ENCODE data around the gene INPP4A. TPM values are rescaled to one million over a fixed set of nuclear protein-coding genes. Genes with fewer than 3 reads are reported as not detected.
"Not testable (repeated sequence)": the region's sequence is repeated elsewhere in the genome, so short reads cannot be mapped to it uniquely, and the experiment has no call there.

The INPP4A gene
- polyA plus RNA-seq, 12 donors: 12.0 to 18.1 (median 14.2) TPM; not detected in 1

DNA sequence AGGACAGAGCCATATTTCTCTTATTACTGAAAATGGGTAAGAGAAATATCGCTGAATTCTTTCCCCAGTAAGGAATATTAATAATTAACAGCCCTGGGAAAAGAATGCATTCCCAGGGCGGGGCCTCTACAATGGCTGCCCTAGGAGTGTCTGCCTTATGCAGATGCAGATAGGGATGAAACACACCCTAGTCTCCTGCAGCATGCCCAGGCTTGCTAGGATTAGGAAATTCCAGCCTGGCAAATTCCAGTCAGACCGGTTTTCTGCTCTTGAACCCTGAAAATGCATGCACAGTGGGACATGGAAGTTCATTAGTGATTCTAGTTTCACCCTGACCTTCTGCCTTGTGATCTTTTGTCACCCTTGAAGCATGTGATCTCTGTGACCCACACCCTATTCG, 9.0 kb upstream of the INPP4A start:
- not testable (repeated sequence) for DNase-seq

DNA sequence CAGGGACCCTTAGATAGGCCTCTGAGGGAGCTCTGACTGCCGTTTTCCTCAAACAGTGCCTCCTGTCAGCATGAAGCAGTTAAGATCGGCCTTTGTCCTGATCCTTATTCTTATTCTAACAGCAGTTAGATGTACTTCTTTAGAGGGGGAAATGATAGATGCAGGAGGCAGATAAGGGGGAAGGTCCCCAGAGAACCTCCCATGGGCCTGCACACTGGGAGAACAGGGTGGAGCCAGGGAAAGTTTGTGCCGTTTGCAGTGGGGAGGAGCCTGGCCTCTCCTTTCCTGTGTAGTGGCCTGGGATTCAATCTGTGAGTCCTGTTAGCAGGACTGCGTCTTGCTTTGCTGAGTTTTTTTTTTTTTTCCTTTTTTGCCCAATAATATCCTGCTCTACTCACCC, 7.9 kb upstream of the INPP4A start:
- DNase-seq: no peak

DNA sequence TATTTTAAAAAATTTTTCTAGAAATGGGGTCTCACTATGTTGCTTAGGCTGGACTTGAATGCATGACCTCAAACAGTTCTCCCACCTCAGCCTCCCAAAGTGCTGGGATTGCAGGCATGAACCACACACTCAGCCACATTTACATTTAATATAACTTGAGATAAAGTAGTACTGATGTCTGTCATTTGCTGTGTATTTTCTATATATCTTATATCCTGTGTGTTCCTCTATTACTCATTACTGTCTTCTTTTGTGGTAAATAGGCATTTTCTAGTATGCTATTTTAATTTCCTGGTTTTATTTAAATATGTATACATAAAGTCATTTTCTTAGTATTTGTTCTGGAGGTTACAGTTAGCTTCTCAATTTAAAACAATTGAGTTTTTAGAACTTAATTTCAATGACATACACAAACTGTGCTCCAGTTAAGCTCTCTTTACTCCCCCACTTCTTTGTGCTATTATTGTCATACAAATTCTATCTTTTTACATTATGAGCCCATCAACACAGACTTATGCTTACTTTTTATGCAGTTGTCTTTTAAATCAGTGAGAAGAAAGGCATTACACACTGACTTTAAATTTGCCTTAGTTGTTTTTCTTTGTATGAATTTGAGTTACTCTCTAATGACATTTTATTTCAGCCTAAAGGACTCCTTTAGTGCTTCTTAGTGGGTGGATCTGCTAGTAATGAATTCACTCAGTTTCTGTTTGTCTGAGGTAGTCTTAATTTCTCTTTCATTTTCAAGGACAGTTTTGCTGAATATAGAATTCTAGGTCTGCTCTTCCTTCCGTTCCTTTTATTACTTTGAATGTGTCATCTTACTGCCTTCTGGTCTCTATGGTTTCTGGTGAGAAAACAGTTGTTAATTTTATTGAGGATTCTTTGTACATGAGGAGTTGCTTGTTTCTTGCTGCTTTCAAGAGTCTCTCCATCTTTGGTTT, 6.2 kb upstream of the INPP4A start:
- no peak for DNase-seq

DNA sequence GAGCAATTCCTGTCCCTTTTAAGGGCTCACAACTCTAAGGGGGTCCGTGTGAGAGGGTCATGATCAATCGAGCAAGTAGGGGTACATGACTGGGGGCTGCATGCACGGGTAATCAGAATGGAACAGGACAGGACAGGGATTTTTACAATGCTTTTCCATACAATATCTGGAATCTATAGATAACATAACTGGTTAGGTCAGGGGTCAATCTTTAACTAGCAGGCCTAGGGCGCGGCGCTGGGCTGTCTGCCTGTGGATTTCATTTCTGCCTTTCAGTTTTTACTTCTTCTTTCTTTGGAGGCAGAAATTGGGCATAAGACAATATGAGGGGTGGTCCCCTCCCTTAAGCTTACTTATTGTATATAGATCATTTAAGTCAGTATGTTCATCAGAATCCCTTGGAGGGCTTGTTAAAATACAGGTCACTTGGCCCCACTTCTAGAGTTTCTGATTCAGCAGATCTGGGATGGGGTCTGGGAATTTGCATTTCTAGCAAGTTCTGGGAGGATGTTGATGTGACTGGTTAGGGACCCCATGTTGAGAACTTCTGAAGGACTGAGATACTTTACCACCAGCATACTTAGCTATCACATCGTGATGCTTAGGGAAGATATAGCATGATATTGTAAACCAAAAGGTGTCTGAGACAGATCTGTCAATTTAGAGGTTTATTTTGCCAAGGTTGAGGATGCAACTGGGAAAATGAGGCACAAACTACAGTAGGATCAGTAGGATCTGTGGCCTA, 2.8 kb upstream of the INPP4A start:
- no peak for DNase-seq

DNA sequence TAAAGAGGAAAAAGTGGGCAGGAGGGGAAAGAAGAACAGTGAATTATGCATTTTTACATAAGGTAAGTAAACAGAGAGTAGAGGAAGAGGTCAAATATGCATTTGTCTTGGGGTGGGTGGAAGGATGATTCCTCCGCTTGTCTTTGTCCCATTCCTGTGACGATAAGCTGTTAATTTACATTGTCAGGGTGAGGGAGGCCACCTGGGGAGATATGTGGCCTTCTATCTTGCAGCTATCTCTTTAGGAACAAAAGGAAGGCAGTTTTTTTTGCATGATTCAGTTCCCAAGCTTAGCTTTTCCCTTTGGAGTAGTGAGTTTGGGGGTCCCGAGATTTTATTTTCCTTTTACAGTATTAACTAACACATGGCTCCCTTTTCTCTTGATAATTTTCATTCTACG, 2.2 kb upstream of the INPP4A start:
- no peak for DNase-seq

DNA sequence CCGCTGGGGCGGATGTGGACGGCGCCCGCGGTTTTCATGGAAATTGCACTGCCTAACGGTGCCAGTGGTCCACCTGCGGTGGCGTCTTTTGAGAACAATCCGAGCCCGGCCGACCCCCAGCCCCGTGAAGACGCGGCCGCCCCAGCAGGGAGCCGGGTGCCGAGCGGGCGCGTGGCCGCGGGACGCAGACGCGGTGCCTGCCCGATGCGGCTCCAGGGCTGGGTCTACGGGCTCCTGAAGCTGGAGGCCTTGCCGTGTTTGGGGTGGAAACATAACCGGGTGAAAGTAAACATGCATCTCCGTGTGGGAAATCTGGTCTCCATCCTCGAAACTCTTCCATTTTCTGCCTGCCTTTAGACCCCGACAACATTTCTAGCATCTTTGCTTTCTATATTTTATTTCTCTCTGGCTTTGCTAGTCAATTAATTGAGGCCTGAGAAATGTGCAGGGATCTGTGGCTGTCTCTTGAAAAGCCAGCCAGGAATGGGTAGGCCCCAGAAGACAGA, 572 bp downstream of the INPP4A start:
- no peak for DNase-seq

DNA sequence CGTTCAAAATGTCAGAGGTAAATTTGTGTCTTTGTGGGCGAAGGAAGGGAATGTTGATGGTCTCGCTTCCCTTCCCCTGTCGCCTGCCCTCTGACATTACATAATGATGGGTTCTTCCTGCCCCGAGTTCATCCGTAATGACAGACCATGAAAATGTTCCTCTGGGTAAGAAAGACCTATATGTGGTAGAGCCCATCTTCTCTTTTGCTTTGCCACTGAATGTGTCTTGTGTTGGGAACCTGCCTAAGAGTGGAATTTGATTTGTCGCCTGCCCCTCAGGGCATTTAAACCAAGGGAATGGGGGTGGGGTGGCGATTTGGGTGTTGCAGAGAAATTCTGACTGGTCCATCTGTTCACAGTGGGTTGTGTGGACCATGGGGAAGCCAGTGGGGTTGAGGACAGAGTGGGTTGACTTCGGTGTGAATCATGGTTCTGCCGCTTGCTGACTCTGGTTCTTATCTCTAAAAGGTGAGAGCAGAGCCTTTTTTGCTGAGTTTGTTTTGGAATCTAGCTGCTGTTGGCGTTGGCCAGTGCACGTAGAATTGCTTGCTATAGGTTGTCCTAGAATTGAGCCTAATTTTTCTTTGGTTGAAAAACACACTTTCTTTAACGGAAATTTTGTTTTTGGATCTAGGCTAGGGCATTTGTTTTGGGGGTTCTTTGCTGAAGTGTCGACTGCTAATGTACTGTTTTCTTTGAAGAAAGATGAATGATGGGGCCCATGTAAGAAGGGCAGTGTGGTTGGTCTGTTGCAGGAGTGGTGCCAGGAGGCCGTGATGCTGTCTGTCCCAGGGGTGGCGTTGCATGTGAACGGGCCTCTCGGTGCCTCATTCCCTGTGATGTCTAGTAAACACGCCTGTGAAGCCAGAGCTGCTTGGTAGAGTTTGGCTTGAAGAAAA, 1.3 kb downstream of the INPP4A start:
- no peak for DNase-seq

DNA sequence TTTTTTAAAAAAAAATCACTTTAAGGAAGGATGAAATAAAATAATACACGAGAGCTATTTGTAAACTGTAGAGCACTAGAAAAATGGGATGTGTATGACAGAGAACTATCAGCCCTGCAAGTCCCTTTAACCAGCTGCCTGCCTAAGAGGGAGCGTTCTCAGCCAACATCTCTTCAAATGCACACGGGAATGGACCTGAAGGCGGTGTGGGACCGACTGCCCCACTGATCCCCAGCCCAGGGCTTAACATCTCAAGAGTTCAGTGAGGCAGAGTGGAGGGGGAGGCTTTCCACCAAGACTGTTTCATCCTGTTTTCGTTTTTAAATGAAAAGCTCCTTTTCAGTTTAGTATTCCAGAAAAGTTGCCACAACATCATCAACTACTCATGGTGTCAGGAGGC, 2.2 kb downstream of the INPP4A start:
- no peak for DNase-seq

DNA sequence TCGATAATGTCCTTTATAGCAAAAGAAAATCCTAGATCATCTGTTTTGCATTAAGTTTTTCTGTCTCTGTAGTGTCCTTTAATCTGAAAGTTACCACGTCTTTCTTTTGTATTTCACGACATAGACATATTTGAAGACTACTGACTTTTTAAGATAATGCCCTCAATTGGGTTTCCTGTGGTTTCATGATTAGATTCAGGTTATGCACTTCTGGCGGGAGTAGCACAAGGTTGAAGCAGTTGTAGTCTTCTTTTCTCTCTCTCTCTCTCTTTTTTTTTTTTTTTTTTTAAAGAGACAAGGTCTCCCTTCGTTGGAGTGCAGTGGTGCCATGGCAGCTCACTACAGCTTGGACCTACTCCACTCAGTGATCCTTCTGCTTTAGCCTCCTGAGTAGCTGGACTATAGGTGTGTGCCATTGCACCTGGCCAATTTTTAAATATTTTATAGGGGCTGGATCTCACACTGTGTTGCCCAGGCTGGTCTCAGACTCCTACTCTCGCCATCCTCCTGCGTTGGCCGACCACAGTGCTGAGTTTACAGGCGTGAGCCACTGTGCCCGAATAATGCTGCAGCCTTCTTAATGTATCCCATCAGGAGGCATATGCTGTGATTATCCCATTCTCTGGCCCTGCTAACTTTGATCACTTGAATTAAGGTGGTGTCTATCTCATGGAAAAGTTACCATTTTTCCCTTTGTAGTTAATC, 3.9 kb downstream of the INPP4A start:
- no peak for DNase-seq

DNA sequence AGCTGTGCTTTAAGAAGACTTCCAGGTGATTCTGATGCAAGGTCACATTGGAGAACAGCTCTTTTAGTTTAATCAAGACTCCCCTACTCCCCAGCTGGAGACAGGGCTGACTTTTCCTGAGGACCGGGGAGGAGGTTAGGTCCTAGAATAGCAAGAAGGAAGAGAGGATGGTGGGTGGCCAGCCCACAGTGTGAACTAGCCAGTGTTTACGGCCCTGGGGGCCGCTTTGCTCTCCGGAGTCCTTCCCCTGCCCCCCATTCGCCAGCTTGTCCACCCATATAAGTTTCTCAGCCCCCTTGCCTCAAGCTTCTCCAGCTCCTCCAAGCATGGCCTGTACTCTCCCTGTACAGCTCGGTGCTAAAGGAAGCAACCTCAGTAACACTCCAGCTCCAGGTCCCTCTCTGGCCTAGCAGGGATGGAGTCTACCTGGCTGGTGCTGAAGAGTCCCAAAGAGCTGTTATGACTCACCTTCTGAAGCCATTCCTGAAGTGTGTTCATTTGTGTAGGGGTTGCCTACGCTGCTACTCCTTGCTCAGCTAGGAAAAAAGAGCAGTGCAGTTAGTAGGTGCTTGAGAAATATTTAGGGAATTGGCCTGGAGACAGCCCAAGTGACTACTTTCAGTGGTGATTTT, 7.9 kb downstream of the INPP4A start:
- DNase-seq: no peak

DNA sequence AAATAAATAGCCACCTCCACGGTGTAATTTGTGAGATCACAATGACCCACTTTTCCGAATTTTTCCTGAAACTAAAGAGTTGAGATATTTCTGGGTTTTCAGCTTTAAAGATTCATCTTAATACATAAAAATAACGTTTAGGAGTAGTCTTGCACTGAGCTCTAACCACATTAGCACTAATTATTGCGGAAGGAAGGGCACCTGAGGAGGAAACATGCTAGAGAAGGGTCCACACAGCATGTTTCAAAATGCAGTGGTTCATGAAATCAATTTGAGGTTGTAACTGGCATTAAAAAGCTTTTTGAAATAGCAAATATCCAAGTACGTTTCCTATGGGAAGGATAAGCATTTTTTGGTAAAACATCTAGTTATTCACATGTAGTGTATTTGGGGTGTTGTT, 8.4 kb downstream of the INPP4A start:
- no peak for DNase-seq

DNA sequence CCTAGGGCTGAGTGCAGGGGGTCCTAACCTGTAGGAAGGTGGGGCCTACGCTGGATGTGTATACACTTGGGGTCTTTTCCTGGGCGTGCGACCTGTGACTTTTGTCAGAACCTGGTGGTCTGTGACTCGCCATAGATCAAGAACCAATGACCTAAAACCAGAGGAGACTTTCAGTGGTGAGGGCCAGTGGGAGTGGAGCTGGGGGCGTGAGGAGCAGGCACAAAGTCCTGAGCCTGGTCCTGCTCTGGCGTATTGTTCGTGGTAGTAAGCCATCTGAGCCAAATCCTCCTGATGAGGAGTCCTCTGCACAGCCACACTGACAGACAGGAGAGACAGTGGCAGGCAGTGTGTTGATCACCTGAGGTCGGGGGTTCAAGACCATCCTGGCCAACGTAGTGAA, 8.9 kb downstream of the INPP4A start:
- DNase-seq: no peak

DNA sequence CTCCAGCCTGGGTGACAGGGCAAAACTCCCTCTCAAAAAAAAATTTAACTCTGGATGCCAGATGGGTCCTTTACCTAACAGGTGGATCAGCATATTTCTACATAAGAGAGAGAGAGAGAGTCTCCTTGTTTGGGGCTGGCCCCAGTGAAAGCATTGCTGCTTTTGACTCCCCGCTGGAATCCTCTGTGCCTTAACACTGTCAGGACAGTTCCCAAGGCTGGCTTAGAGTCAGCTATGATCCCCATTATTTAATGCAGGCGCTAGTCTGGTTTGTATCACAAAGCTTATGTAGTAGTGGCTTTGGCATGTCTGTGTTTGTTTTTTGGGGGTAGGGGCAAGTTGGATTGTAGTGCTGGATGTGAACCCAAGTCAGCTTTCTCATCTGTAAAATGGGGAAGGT, 9.4 kb downstream of the INPP4A start:
- no peak for DNase-seq

DNA sequence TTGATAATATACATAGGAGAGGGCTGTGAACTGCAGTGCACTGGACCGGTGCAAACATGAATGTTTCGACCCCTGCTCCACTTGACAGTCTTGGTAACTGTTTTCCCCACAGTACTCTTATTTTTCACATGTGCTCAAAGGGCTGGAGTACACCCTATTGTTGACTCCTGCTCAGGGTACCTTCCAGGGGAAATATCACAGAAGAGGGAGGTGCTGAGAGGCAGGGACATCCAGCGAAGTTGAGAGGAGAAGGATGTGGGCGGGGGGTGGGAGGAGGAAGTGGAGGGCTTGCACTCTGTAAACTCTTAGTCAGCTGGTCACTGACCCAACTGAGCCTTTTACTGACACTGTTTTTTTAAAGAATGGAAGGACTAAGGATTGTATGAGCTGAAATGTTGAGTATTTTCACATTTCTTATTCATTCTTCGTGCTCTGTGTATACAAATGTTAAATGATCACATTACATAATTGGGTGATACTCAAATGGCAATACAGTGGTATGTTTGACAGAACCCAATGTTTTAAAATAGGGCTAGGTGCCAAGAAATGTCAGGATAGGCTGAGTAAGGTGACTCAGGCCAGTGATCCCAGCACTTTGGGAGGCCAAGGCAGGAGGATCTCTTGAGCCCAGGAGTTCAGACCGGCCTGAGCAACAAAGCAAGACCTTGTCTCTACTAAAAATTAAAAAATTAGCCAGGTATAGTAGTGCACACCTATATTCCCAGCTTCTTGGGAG, 10.0 kb downstream of the INPP4A start:
- no peak for DNase-seq

DNA sequence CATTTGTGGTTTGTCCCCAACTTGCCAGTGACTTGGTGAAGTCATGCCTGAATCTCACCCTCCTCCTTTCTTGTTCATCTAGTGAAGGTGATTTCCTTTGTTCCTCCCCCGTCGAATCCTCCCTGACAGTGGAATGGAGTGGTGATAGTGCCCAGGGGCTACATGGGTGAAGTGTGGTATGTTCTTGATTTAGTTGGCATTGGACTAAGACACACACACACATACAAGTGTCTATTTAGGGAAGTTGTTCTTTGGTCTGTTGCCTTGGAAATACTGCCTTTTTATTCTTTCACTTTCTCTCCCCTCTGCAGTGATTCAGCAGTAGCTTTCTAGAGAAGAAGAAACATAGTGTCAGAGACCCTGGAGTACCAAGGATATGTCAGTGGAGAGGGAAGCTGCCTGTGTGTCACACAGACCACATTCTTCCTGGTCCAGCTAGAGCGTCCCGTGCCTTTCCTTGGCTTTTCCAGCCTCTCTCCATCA, 10.9 kb downstream of the INPP4A start:
- DNase-seq: no peak

DNA sequence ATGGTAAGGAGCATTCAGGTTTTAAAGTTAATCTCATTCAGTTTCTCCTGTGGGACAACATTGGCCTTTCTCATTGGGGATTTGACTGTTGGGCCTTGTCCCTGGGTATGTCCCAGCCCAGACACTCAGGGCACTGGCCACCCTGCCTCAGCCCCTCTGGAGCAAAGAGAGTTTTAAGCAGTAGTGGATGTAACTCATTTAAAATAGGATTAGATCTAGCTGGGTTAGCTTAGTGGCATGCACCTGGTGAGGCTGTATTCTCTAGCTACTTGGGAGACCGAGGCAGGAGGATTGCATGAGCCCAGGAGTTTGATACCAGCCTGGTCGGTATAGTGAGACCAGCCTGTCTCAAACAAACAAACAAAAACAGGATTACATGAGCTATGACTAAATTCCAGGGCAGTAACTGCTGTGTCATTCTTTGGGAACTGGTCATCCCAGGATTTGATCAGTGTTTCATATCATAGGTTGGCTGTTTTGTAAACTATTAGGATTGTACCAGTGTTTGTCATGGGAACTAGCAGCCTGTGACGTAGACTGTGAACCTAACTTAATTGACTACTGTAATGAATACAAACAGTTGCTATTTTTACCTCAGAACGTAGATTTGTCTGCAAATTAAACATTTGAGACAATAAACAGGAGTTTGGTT, 12.5 kb downstream of the INPP4A start:
- no peak for DNase-seq

DNA sequence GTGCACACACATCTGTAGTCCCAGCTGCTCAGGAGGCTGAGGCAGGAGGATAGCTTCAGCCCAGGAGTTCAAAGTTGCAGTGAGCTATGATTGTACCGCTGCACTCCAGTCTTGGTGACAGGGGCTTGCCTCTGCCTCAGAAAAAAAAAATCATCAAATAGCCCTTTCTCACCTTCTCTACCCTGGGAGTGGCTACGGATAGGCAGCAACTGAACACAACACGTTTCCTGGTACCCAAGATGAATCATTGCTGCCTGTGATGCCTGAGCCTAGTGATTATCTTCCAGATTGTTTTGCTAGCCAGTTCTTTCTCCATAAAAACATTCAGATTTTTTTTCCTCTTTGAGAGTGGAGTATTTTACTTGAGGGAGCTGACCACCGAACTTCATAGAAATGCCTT, 13.5 kb downstream of the INPP4A start:
- no peak for DNase-seq

DNA sequence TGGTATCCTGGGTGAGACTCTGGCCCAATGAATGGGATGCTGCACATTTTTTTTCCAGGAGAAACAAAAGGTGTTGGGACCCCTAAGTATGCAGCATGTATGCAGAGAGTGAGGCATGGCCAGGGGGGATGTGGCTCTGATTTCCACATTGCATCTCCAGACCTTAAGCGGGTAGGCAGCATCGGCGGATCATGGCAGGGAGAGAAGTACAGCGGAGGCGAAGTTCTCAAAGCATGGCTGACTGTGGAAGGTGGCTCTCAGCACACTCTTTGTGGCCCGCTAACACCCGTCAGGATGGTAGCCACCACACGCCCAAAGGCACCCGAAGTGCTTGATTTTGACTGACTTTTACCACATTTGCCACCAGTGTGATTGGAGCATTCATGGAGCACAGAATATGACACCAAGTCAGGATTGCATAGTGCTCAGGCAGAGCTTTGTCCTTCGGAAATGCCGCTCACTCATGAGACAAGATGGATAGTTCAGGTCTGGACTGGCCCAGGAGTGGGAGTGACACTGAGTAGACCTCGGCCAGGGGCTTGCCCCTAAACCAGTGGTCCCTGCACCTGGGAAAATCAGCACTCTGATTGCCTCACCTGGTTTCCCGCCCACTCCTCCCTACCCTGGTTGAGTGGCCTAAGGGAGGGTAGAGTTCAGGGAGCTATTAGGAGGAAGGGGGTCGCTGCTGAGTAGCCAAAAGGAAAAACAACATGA, 14.2 kb downstream of the INPP4A start:
- DNase-seq: no peak

All from muscle of arm (tissue), 12 donors.